MM.1S (cell line): Measurements from ENCODE around the gene NFKBIE.

ENCODE experiments used
- DNase-seq: peaks from one replicate; pipeline ENCODE4 v3.0.0-alpha.2; 2015
- H2AFZ ChIP-seq: fragments of 300-600 bp; sonication (generic); 2 replicates; pipeline ENCODE4 v1.6.0; 2016; ENCODE audit warnings: antibody characterized with exemption, low read length
- H3F3A ChIP-seq: fragments of 300-600 bp; sonication (generic); 2 replicates; pipeline ENCODE4 v1.6.1; 2016; ENCODE audit warnings: mild to moderate bottlenecking, antibody characterized with exemption, low read length, moderate library complexity, mixed read lengths; ENCODE audit not compliant: insufficient read depth
- H3K27ac ChIP-seq: fragments of 300-600 bp; sonication (generic); 2 replicates; pipeline ENCODE4 v1.5.1; 2016; ENCODE audit warnings: mild to moderate bottlenecking, low read length
- H3K27me3 ChIP-seq: fragments of 300-600 bp; sonication (generic); replicated peaks from 2 replicates; pipeline ENCODE4 v1.6.0; 2016; ENCODE audit warnings: low read length; ENCODE audit not compliant: insufficient read depth
- H3K36me3 ChIP-seq: fragments of 300-600 bp; sonication (generic); replicated peaks from 2 replicates; pipeline ENCODE4 v1.6.1; 2016; ENCODE audit warnings: mild to moderate bottlenecking, low read length, mixed read lengths; ENCODE audit not compliant: insufficient read depth
- H3K4me1 ChIP-seq: fragments of 300-600 bp; sonication (generic); 2 replicates; pipeline ENCODE4 v1.6.1; 2016; ENCODE audit warnings: low read length, mixed read lengths
- H3K4me2 ChIP-seq: fragments of 300-600 bp; sonication (generic); 2 replicates; pipeline ENCODE4 v1.6.0; 2016; ENCODE audit warnings: low read depth, low read length
- H3K4me3 ChIP-seq: fragments of 300-600 bp; sonication (generic); 2 replicates; pipeline ENCODE4 v1.5.1; 2016; ENCODE audit warnings: low read length, mixed read lengths
- H3K79me2 ChIP-seq: fragments of 300-600 bp; sonication (generic); 2 replicates; pipeline ENCODE4 v1.6.1; 2016; ENCODE audit warnings: mixed run types, low read length, mixed read lengths
- H3K9ac ChIP-seq: fragments of 300-600 bp; sonication (generic); 2 replicates; pipeline ENCODE4 v1.6.1; 2016; ENCODE audit warnings: low read length, mixed read lengths
- H3K9me2 ChIP-seq: fragments of 300-600 bp; sonication (generic); replicated peaks from 2 replicates; pipeline ENCODE4 v1.6.1; 2016; ENCODE audit warnings: mild to moderate bottlenecking, low read length, mixed read lengths; ENCODE audit not compliant: insufficient read depth
- H3K9me3 ChIP-seq: fragments of 300-600 bp; sonication (generic); replicated peaks from 2 replicates; pipeline ENCODE4 v1.6.1; 2016; ENCODE audit warnings: mild to moderate bottlenecking, low read length, mixed read lengths; ENCODE audit not compliant: insufficient read depth
- H4K20me1 ChIP-seq: fragments of 300-600 bp; sonication (generic); 2 replicates; pipeline ENCODE4 v1.6.1; 2016; ENCODE audit warnings: mild to moderate bottlenecking, low read length, moderate library complexity, mixed read lengths; ENCODE audit not compliant: insufficient read depth
- CTCF ChIP-seq: fragments of 300-600 bp; sonication (generic); IDR thresholded peaks from 2 replicates; pipeline ENCODE4 v1.5.1; 2016; ENCODE audit warnings: antibody characterized with exemption, low read length, mixed read lengths
- EZH2 ChIP-seq: fragments of 300-600 bp; sonication (generic); optimal IDR thresholded peaks from 2 replicates; pipeline ENCODE3; 2017; ENCODE audit warnings: low read depth, mild to moderate bottlenecking, antibody characterized with exemption, low read length, mixed read lengths
- EZH2phosphoT487 ChIP-seq: fragments of 300-600 bp; sonication (generic); IDR thresholded peaks from 2 replicates; pipeline ENCODE4 v1.6.1; 2018; ENCODE audit warnings: antibody characterized with exemption, low read length

The NFKBIE gene

DNA sequence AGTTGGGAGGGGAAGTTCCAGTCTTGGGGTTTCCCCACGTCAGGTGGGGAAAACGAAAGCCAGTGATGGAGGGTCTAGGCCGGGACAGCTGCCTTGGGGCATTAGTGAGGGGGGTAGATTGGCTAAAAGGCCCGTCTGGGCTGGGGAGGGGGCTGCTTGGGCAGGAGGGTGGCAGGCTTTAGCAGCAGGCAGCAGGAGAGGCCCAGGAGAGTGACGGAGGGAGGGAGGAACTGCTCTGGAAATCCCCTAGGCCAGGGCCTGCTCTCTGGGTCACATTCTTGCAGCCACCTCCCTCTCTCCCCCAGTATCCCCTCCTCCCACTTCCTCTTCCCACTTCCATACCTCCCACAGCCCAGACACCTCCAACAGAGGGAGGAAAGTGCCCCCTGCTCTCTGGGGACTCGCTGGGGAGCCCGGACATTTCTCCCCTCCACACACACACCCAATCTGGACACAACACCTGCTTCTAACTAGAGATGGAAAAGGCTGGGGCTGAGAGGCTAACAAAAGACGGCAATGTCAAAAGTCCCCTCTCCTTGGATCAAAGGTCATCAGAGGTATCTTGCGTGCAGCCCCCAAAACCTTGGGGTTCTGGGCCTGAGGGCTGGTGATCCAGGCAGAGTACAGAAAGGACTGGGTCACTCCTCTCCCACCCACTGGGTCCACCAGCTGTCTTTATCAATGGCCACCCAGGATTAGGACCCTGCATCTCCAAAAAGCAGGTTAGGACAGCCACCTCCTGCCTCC lies 1.8 kb downstream of the NFKBIE start:
- peaks cover 51% of the 10 kb centered on the region for H3K79me2 ChIP-seq
- peaks cover 52% of the 10 kb centered on the region for H3F3A ChIP-seq
- peak overlapping the region; percentile 83 for H3K9ac ChIP-seq
- peak overlapping the region; percentile 95 for H3K4me3 ChIP-seq
- H3K9me2 ChIP-seq = no peaks in the 10 kb centered on the region
- H3K27ac ChIP-seq = peak overlapping the region; percentile 91
- no peaks in the 10 kb centered on the region; the same call in 1 of the 2 replicates for H3K36me3 ChIP-seq
- H3K4me2 ChIP-seq = peak overlapping the region; percentile 92
- peaks cover 2% of the 10 kb centered on the region; the same call in 1 of the 2 replicates for H3K27me3 ChIP-seq
- no peaks in the 10 kb centered on the region for H3K9me3 ChIP-seq
- no peaks in the 10 kb centered on the region for H4K20me1 ChIP-seq
- TF ChIP-seq CTCF = no peak
- no peak for TF ChIP-seq EZH2phosphoT487
- TF ChIP-seq EZH2 = no peak
- peaks cover 35% of the 10 kb centered on the region for H3K4me1 ChIP-seq
- H2AFZ ChIP-seq = peak overlapping the region; percentile 42
- DNase-seq = peak; percentile 49

GRCh38 chr6:44262467-44263353 lies 2.6 kb downstream of the NFKBIE start:
- peaks cover 51% of the 10 kb centered on the region for H3K79me2 ChIP-seq
- H4K20me1 ChIP-seq = no peaks in the 10 kb centered on the region
- no peaks in the 10 kb centered on the region for H3K9me2 ChIP-seq
- H3K4me2 ChIP-seq = peak overlapping the region; percentile 92
- H3K27ac ChIP-seq = peak overlapping the region; percentile 91
- H3K4me1 ChIP-seq = peaks cover 37% of the 10 kb centered on the region
- no peaks in the 10 kb centered on the region for H3K9me3 ChIP-seq
- TF ChIP-seq EZH2 (no peak), EZH2phosphoT487 (no peak), CTCF (no peak)
- no peaks in the 10 kb centered on the region for H3K27me3 ChIP-seq
- peak; percentile 29 for DNase-seq
- H3F3A ChIP-seq = peaks cover 58% of the 10 kb centered on the region
- H2AFZ ChIP-seq = peak overlapping the region; percentile 42; the same call in 1 of the 2 replicates
- H3K36me3 ChIP-seq = no peaks in the 10 kb centered on the region; the same call in 1 of the 2 replicates
- H3K4me3 ChIP-seq = peak overlapping the region; percentile 95
- peak overlapping the region; percentile 83 for H3K9ac ChIP-seq

GRCh38 chr6:44261581-44261980 lies 3.8 kb downstream of the NFKBIE start:
- no peaks in the 10 kb centered on the region for H4K20me1 ChIP-seq
- H2AFZ ChIP-seq = no peak overlapping the region
- H3K79me2 ChIP-seq = peaks cover 58% of the 10 kb centered on the region
- no peaks in the 10 kb centered on the region for H3K9me3 ChIP-seq
- DNase-seq = no peak
- H3K27me3 ChIP-seq = no peaks in the 10 kb centered on the region
- H3F3A ChIP-seq = peaks cover 60% of the 10 kb centered on the region
- H3K36me3 ChIP-seq = no peaks in the 10 kb centered on the region; the same call in 1 of the 2 replicates
- no peak overlapping the region for H3K9ac ChIP-seq
- TF ChIP-seq EZH2 = no peak
- no peak for TF ChIP-seq CTCF
- TF ChIP-seq EZH2phosphoT487 = no peak
- H3K4me1 ChIP-seq = peaks cover 33% of the 10 kb centered on the region
- no peaks in the 10 kb centered on the region for H3K9me2 ChIP-seq
- no peak overlapping the region for H3K4me3 ChIP-seq
- peak overlapping the region; percentile 92; the same call in 1 of the 2 replicates for H3K4me2 ChIP-seq
- H3K27ac ChIP-seq = no peak overlapping the region
